Epithelial cell of esophagus (primary cell): ENCODE results near the gene TMEM128.
"Not testable (repeated sequence)": the region's sequence is repeated elsewhere in the genome, so short reads cannot be mapped to it uniquely, and the experiment has no call there.

ENCODE experiments used
- DNase-seq: peaks from one replicate; pipeline ENCODE4 v3.0.0; 2010; ENCODE audit warnings: low read depth
- H3K4me3 ChIP-seq: 2 replicates; pipeline ENCODE4 v1.5.1; 2011; ENCODE audit warnings: mild to moderate bottlenecking, low read length, control low read depth
- TF ChIP-seq, protein P1 (sequence below): IDR thresholded peaks from 2 replicates; pipeline ENCODE4 v1.5.1; 2011; ENCODE audit warnings: low read depth, mild to moderate bottlenecking, low read length, control low read depth, inconsistent platforms; ENCODE audit not compliant: insufficient read depth; ENCODE audit errors: missing control alignments

TMEM128 gene

DNA sequence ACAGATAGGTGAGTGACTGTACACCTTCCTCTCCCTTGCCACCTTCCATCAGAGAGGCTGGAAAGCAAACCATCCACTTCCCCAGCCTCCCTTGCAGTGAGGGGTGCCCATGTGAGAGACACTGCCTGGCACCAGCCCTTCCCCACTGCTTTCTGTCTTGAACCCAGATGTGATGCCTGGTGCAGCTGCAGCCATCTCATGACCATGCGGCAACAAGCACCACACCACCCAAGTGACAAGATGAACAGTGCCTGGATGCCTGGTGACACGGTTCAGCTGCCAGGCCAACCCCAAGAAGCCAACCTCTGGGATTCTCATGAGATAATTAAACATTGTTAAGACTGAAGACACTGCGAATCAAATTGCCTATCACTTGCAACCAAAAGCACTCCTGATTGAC is 52.7 kb downstream of the TMEM128 start:
- TF ChIP-seq, protein P1, sequence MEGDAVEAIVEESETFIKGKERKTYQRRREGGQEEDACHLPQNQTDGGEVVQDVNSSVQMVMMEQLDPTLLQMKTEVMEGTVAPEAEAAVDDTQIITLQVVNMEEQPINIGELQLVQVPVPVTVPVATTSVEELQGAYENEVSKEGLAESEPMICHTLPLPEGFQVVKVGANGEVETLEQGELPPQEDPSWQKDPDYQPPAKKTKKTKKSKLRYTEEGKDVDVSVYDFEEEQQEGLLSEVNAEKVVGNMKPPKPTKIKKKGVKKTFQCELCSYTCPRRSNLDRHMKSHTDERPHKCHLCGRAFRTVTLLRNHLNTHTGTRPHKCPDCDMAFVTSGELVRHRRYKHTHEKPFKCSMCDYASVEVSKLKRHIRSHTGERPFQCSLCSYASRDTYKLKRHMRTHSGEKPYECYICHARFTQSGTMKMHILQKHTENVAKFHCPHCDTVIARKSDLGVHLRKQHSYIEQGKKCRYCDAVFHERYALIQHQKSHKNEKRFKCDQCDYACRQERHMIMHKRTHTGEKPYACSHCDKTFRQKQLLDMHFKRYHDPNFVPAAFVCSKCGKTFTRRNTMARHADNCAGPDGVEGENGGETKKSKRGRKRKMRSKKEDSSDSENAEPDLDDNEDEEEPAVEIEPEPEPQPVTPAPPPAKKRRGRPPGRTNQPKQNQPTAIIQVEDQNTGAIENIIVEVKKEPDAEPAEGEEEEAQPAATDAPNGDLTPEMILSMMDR, result no peak
- H3K4me3 ChIP-seq, result no peak overlapping the region

DNA sequence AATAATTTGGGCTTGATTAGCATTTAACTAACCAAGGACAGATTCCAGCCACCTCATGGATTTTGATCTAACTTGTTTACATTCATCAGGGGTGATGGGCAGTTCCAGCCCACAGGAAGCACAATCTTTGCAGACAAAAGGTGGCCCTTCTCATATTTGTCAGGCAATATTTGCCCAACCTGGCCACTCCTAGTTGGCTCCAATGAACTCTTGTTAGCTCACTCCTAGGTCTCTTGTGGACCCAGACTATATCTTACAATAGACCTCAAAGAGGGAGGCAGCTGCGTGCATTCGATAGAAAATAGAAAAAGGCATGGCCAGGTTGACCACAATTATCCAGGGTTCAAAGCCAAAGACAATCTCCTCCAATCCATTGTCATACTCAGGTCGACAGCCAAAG is 59.5 kb downstream of the TMEM128 start:
- DNase-seq, result not testable (repeated sequence)

More for the DNA sequence above, 52.7 kb downstream of the TMEM128 start:
- no peak for DNase-seq

More for the DNA sequence above, 59.5 kb downstream of the TMEM128 start:
- not testable (repeated sequence) for H3K4me3 ChIP-seq
